K562 treated with DMSO at 1 percent for 4 hours (cell line): ENCODE measurements around the gene POLR2A. TPM values are rescaled to one million over a fixed set of nuclear protein-coding genes. Genes with fewer than 3 reads are reported as not detected.

ENCODE experiments used
- total RNA-seq: library from RNA; unstranded; fragments of 300-600 nt; gene quantifications from 2 replicates; pipeline ENCODE4 v1.2.3, GENCODE V29; 2022; ENCODE audit not compliant: insufficient read depth

Gene POLR2A
- total RNA-seq = 59.8 and 69.8 TPM in 2 replicates

DNA sequence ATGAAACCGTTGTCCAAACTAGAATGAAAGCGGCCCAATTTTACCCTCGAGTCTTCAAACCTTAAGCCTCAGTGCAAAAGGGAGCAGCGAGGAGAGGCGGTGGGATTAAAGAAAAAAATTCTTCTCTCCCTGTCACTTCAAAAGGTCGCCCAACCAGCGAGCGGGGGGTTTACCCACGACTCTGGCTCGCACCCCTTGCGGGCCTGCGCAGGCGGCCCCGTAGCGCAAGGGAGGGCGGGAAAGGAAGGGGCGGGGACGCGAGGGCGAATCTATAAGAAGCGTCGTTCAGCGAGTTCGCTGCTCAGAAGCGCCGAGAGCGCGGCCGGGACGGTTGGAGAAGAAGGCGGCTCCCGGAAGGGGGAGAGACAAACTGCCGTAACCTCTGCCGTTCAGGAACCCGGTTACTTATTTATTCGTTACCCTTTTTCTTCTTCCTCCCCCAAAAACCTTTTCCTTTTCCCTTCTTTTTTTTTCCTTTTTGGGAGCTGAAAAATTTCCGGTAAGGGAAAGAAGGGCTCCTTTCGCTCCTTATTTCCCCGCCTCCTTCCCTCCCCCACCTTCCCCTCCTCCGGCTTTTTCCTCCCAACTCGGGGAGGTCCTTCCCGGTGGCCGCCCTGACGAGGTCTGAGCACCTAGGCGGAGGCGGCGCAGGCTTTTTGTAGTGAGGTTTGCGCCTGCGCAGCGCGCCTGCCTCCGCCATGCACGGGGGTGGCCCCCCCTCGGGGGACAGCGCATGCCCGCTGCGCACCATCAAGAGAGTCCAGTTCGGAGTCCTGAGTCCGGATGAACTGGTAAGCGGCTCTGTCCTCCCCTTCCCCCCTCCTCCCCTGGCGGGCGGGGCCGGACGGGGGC, at the start of gene POLR2A:
POLR2A (plus strand) TSS at position 300 of the 852 bp plus-strand sequence.

DNA sequence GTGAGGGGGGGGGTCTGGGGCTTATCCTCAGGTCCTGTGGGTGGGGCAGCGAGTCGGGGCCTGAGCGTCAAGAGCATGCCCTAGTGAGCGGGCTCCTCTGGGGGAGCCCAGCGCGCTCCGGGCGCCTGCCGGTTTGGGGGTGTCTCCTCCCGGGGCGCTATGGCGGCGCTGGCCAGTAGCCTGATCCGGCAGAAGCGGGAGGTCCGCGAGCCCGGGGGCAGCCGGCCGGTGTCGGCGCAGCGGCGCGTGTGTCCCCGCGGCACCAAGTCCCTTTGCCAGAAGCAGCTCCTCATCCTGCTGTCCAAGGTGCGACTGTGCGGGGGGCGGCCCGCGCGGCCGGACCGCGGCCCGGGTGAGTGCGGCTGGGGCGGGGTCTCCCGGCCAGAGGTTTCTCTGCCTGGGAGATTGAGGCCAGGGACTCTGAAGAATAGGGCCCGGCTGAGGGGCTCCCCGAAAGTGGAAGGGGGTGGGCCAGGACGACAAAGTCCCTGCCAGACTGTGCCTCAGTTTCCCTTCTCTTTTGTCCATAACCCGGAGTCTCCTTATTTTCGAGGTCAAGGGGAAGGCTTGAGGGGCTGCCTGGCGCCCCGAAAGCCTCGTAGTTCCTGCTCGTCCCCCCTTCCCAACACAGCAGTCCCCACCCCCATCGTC, 44.6 kb upstream of the POLR2A start, which contains the start of gene FGF11:
FGF11 (plus strand) TSS at position 51 of the 651 bp plus-strand sequence; CDS start at position 160, 109 bp downstream.

DNA sequence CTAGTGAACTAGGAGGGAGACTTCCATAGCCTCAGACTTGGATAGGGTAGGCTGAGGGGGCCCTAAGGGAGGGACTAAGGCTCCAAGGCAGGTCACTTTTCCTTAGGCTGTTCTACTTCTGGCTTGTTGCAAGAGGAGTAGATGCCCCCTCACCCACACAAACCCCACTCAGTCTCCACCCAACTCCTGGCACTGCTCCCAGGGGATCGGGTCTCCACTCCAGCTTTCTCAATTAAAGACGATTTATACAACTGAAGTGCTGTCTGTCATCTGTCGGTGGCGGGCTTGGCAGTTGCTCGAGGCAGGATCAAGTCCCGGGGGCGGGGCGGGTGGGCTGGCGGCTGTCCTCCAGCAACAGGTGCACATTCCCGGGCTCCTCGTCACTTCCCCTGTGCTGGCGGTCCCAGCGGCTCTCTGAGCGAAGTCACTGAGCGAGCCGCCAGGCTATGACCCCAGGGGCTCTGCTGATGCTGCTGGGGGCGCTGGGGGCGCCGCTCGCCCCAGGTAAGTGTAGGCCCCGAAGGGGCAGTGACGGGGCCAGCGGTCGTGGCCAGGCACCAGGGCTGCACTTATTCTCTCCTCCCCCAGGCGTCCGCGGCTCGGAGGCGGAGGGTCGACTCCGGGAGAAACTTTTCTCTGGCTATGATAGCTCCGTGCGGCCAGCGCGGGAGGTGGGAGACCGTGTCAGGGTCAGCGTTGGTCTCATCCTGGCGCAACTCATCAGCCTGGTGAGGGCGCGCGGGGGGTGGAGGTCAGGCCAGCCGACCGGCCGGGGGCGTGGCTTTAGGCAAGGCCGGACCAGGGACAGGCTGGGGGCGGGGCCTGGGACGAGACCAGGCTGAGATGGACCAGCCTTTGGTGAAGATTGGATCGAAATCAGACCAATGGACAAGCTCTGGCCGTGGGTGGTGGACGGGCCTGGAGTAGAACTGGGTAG, 39.2 kb upstream of the POLR2A start, which contains the start of gene CHRNB1:
CHRNB1 (plus strand) TSS at position 380 of the 937 bp plus-strand sequence; CDS start at position 447, 67 bp downstream.

DNA sequence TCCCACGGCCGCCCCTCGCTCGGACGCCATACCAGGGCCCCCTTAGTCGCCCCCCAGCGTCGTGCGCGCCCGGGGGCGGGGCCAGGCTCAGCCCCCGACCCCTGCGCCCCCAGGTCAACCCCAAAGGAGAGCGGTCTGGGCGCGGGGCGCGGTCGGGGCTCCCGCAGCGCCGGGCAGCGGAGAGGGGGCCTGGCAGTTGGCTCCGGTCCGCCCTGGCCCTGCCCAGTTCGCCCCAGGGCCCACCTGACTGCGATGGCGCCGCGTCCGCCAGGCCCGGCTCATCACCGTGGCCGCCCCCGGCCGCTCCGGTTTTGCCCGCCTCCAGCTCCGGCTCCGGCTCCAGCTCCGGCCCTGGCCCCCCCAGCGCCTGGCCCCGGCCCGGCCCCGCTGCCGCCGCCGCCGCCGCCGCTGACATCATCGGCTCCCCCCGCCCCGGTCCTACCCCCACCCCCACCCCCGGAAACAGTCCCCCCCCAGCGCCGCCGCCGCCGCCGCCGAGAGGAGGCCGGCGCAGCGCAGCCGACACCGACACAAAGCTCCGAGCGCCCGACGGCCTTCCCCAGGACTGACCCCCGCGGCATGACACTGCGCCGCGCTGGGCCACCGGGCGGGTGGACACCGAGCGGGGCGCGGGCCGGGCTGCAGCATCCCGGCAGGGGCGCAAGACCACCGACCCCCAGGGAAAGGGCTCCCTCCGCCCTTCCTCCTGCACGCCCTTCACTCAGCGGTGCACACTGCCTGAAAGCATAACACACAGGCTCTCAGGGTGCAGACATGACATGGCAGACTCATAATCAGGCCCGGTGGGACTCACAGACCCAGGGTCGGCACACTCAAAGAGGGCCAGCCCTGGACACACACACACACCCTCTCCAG, 4.7 kb upstream of the POLR2A start, which contains the start of gene ZBTB4:
ZBTB4 (minus strand) TSS at position 419 of the 876 bp plus-strand sequence. CDS start 12,830 bp downstream, outside the sequence.

DNA sequence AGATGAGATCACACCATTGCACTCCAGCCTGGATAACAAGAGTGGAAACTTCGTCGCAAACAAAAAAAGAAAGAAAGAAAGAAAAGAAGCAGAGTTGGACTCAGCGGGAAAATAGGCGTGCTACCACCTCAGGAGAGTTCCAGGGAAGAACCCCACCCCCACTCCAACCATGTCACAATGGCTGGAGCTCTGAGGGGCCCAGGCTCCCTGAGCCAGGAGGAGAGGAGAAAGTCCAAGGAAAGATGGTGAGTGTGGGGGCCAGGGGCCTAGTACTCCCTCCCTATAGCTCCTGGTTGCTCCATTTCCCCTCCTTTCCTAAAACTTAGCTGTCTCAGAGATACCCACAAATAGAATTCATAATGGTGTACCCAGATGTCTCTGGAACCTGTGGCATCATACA, 2.9 kb upstream of the POLR2A start, which contains the start of gene SLC35G6:
SLC35G6 (plus strand) TSS at position 172 of the 400 bp plus-strand sequence; CDS start at position 243, 71 bp downstream.

DNA sequence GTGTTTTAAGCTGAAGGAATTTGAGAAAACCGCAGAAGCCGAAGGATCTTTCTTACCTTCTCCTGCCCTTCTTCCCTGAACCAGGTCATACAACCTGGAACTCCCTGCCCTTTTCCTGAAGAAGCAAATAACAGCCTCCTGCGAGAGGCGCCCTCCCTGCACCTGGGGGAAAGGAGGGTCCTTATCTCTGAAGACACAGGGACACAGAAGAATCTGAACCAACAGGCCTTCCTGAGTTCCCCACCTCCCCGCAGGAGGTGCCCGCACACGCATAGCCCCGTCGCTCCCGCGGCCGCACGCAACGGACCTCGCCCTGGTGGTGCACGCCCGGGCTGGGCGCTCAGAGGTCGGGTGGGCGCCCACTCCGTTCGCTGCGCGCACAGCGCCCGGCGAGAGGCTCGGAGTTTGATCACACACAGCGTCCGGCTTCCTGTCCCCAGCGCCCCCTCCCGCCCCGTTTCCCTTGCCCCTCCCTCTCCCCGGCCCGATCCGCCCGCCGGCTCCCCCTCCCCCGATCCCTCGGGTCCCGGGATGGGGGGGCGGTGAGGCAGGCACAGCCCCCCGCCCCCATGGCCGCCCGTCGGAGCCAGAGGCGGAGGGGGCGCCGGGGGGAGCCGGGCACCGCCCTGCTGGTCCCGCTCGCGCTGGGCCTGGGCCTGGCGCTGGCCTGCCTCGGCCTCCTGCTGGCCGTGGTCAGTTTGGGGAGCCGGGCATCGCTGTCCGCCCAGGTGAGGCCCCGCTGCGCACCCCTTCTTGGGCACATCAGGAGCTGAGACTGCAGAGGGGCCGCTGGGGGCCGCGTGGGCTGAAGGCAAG, 64.6 kb downstream of the POLR2A start, which contains the start of gene TNFSF12:
TNFSF12 (plus strand) TSS at position 474 of the 816 bp plus-strand sequence; CDS start at position 570, 96 bp downstream.

Other genes with a start within 250 kb of the POLR2A start
- gene DVL2, start 249.8 kb upstream of the POLR2A start, total RNA-seq = 46.3 and 47.3 TPM in 2 replicates
- gene PHF23, start 244.9 kb upstream of the POLR2A start, total RNA-seq = 11.3 and 15.0 TPM in 2 replicates
- gene GABARAP, start 241.9 kb upstream of the POLR2A start, total RNA-seq = 256 and 265 TPM in 2 replicates
- 77.2 and 80.6 TPM in 2 replicates for gene CTDNEP1, start 232.6 kb upstream of the POLR2A start, total RNA-seq
- gene ELP5, start 232.2 kb upstream of the POLR2A start, total RNA-seq = 46.9 and 57.4 TPM in 2 replicates
- gene CLDN7, start 221.9 kb upstream of the POLR2A start, total RNA-seq = 20.0 and 29.2 TPM in 2 replicates
- 0.82 TPM in 1 of 2 replicates, not detected in the other for gene SLC2A4, start 202.6 kb upstream of the POLR2A start, total RNA-seq
- not detected in 2 replicates for gene YBX2, start 189.7 kb upstream of the POLR2A start, total RNA-seq
- 354 and 384 TPM in 2 replicates for gene EIF5A, start 176.7 kb upstream of the POLR2A start, total RNA-seq
- gene GPS2, start 169.0 kb upstream of the POLR2A start, total RNA-seq = 45.5 and 46.9 TPM in 2 replicates
- gene NEURL4, start 155.0 kb upstream of the POLR2A start, total RNA-seq = 8.2 and 13.1 TPM in 2 replicates
- gene ACAP1, start 147.8 kb upstream of the POLR2A start, total RNA-seq = 4.5 and 5.4 TPM in 2 replicates
- gene KCTD11, start 132.2 kb upstream of the POLR2A start, total RNA-seq = 3.2 and 4.3 TPM in 2 replicates
- gene TMEM95, start 129.2 kb upstream of the POLR2A start, total RNA-seq = not detected in 2 replicates
- gene TNK1, start 103.3 kb upstream of the POLR2A start, total RNA-seq = 7.3 and 8.2 TPM in 2 replicates
- 7.7 and 10.7 TPM in 2 replicates for gene PLSCR3, start 89.8 kb upstream of the POLR2A start, total RNA-seq
- 43.4 and 70.5 TPM in 2 replicates for gene TMEM256, start 80.3 kb upstream of the POLR2A start, total RNA-seq
- gene NLGN2, start 76.5 kb upstream of the POLR2A start, total RNA-seq = 7.1 and 11.9 TPM in 2 replicates
- gene SPEM1, start 64.0 kb upstream of the POLR2A start, total RNA-seq = not detected in 2 replicates
- gene SPEM2, start 58.8 kb upstream of the POLR2A start, total RNA-seq = not detected in 2 replicates
- gene SPEM3, start 55.5 kb upstream of the POLR2A start, total RNA-seq = not detected in 2 replicates
- gene TMEM102, start 48.9 kb upstream of the POLR2A start, total RNA-seq = 6.8 and 6.9 TPM in 2 replicates
- 5.7 and 9.0 TPM in 2 replicates for gene FGF11, start 44.9 kb upstream of the POLR2A start, total RNA-seq
- 8.1 and 9.3 TPM in 2 replicates for gene CHRNB1, start 39.3 kb upstream of the POLR2A start, total RNA-seq
- gene ZBTB4, start 4.7 kb upstream of the POLR2A start, total RNA-seq = 3.2 TPM in 2 replicates
- not detected in 2 replicates for gene SLC35G6, start 2.9 kb upstream of the POLR2A start, total RNA-seq
- gene TNFSF12, start 64.7 kb downstream of the POLR2A start, total RNA-seq = 1.7 and 2.1 TPM in 2 replicates
- gene TNFSF13, start 74.4 kb downstream of the POLR2A start, total RNA-seq = 1.0 and 1.9 TPM in 2 replicates
- gene SENP3, start 77.6 kb downstream of the POLR2A start, total RNA-seq = 36.6 and 40.6 TPM in 2 replicates
- 45.7 and 47.2 TPM in 2 replicates for gene CD68, start 95.3 kb downstream of the POLR2A start, total RNA-seq
- 82.7 and 83.4 TPM in 2 replicates for gene MPDU1, start 99.5 kb downstream of the POLR2A start, total RNA-seq
- gene SOX15, start 105.7 kb downstream of the POLR2A start, total RNA-seq = 4.0 and 8.5 TPM in 2 replicates
- 40.7 and 49.2 TPM in 2 replicates for gene FXR2, start 130.5 kb downstream of the POLR2A start, total RNA-seq
- gene SAT2, start 143.5 kb downstream of the POLR2A start, total RNA-seq = 29.5 and 43.0 TPM in 2 replicates
- not detected in 2 replicates for gene SHBG, start 145.8 kb downstream of the POLR2A start, total RNA-seq
- gene ATP1B2, start 166.6 kb downstream of the POLR2A start, total RNA-seq = 2.0 and 3.5 TPM in 2 replicates
- gene TP53, start 203.1 kb downstream of the POLR2A start, total RNA-seq = 5.5 and 5.8 TPM in 2 replicates
- 29.2 and 33.1 TPM in 2 replicates for gene WRAP53, start 204.1 kb downstream of the POLR2A start, total RNA-seq
- gene EFNB3, start 220.8 kb downstream of the POLR2A start, total RNA-seq = not detected in 2 replicates
- not detected in 2 replicates for gene DNAH2, start 233.4 kb downstream of the POLR2A start, total RNA-seq